Tibial artery (tissue), 4 donors: ENCODE data around the gene KLHDC8A.
A peak's percentile ranks its signal among the peaks of the same experiment; 100 is the strongest.

ENCODE experiments used
- DNase-seq, 2 donors: peaks; one replicate each; pipeline ENCODE4 v3.0.0-alpha.2; 2019
- H3K27ac ChIP-seq, 2 donors: fragments of 200-600 bp; sonication (generic) in 1 of 2; 1 replicate in 1 of 2; 2 replicates in 1 of 2; pipeline ENCODE4 v1.5.1; 2018 to 2019; ENCODE audit warnings: mild to moderate bottlenecking in 1 of 2
- H3K27me3 ChIP-seq, 2 donors: fragments of 200-600 bp; sonication (generic) in 1 of 2; one replicate each; pipeline versions ENCODE4 v1.5.1 to v1.6.0; 2016 to 2019
- H3K36me3 ChIP-seq, 3 donors: fragments of 200-600 bp; sonication (generic) in 2 of 3; one replicate each; pipeline ENCODE4 v1.5.1; 2016 to 2019; ENCODE audit warnings: mild to moderate bottlenecking in 2 of 3
- H3K4me1 ChIP-seq, 4 donors: fragments of 200-600 bp; sonication (generic) in 2 of 4; 1 replicate in 3 of 4; 2 replicates in 1 of 4; pipeline ENCODE4 v1.5.1; 2016 to 2019
- H3K4me3 ChIP-seq, 2 donors: fragments of 200-600 bp; sonication (generic) in 1 of 2; 1 replicate in 1 of 2; 2 replicates in 1 of 2; pipeline ENCODE4 v1.5.1; 2018 to 2019; ENCODE audit warnings: mild to moderate bottlenecking in 2 of 2
- H3K9me3 ChIP-seq, 3 donors: fragments of 200-600 bp; sonication (generic) in 1 of 3; one replicate each; pipeline ENCODE4 v1.5.1; 2016 to 2019
- CTCF ChIP-seq, 2 experiments: fragments of 200-600 bp in 1 of 2; fragments of 450-650 bp in 1 of 2; IDR thresholded peaks; one replicate each; pipeline ENCODE4 v1.5.1; 2017 to 2019; ENCODE audit warnings: antibody characterized with exemption in 2 of 2, mild to moderate bottlenecking in 1 of 2, moderate library complexity in 1 of 2
- intact Hi-C: fragments of 100-400 bp; cut with DNase I; formaldehyde crosslinking; loops from one replicate; pipeline ENCODE4 v1.15.0; 2023; ENCODE audit warnings: low total_unique reads

The KLHDC8A gene

GRCh38 chr1:205325334-205325884 is 31.3 kb downstream of the KLHDC8A start:
- peaks cover 0 to 19% of the 10 kb centered on the region in 2 donors for H3K27me3 ChIP-seq
- intact Hi-C loops: no loop called here
- no peaks in the 10 kb centered on the region for H3K9me3 ChIP-seq
- no peak overlapping the region for H3K4me3 ChIP-seq
- H3K36me3 ChIP-seq: no peaks in the 10 kb centered on the region
- H3K27ac ChIP-seq: no peak overlapping the region
- H3K4me1 ChIP-seq: peaks cover 0 to 16% (median 4%) of the 10 kb centered on the region in 4 donors
- TF ChIP-seq CTCF (IDR thresholded peaks at IDR 0.05): peak; percentile 71 to 80
- peak; percentile 48 to 76 for DNase-seq

DNA sequence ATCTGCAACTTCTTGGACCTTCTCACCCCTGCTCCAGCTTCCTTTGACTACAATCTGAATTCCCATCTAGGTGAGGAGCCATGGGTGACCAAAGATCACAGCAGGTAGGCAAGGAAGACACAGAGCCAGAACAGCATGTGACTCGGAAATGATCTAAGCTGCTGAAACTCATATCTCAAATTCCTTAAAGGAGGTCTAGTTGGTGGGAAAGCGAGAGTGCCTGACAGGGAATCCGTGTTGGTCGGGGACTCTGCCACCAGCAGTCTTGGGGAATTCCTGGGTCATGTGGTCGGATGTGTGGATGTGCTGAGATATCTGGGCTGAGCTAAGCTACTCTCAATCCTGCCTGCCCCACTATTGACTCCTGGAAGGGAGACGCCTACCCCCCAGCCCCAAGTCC is 31.9 kb downstream of the KLHDC8A start:
- Histone ChIP-seq H3K4me1 (peaks cover 0 to 21% (median 5%) of the 10 kb centered on the region in 4 donors), H3K36me3 (no peaks in the 10 kb centered on the region), H3K9me3 (no peaks in the 10 kb centered on the region), H3K27me3 (peaks cover 0 to 19% of the 10 kb centered on the region in 2 donors), H3K4me3 (no peak overlapping the region), H3K27ac (no peak overlapping the region)
- TF ChIP-seq CTCF (IDR thresholded peaks at IDR 0.05): no peak
- intact Hi-C loops: no loop called here
- no peak for DNase-seq

DNA sequence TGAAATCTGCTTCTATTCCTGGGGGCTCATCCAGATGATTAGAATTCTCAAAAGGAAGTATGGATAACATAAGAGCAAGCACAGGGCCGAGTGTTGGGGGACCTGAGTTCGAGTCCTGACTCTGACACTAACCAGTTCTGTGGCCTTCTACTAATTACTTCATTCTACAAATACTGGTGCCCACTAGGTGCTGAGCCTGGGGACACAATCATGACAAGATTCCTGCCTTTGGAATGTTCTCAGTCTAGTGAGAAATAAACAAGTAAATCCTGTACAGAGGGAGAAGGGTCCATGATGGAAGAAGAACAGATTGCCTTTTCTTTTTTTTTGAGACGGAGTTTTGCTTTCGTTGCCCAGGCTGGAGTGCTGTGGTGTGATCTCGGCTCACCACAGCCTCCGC is 32.9 kb downstream of the KLHDC8A start:
- Histone ChIP-seq H3K4me1 (peaks cover 0 to 28% (median 12%) of the 10 kb centered on the region in 4 donors), H3K27me3 (peaks cover 0 to 18% of the 10 kb centered on the region in 2 donors), H3K9me3 (no peaks in the 10 kb centered on the region), H3K36me3 (no peaks in the 10 kb centered on the region), H3K4me3 (no peak overlapping the region), H3K27ac (no peak overlapping the region)
- TF ChIP-seq CTCF (IDR thresholded peaks at IDR 0.05): no peak
- intact Hi-C loops: no loop called here
- no peak for DNase-seq

- TF ChIP-seq CTCF (IDR thresholded peaks at IDR 0.05): no peak
- H3K27ac ChIP-seq: peak overlapping the region in 1 of 2 donors; percentile 29
- H3K9me3 ChIP-seq: no peaks in the 10 kb centered on the region
- peaks cover 0 to 7% of the 10 kb centered on the region in 2 donors for H3K27me3 ChIP-seq
- H3K36me3 ChIP-seq: no peaks in the 10 kb centered on the region
- DNase-seq: no peak
- intact Hi-C loops: no loop called here
- peak overlapping the region; percentile 58 to 68 for H3K4me3 ChIP-seq
- peaks cover 0 to 42% (median 21%) of the 10 kb centered on the region in 4 donors for H3K4me1 ChIP-seq
Observed at GRCh38 chr1:205321959-205322283, 34.8 kb downstream of the KLHDC8A start.

DNA sequence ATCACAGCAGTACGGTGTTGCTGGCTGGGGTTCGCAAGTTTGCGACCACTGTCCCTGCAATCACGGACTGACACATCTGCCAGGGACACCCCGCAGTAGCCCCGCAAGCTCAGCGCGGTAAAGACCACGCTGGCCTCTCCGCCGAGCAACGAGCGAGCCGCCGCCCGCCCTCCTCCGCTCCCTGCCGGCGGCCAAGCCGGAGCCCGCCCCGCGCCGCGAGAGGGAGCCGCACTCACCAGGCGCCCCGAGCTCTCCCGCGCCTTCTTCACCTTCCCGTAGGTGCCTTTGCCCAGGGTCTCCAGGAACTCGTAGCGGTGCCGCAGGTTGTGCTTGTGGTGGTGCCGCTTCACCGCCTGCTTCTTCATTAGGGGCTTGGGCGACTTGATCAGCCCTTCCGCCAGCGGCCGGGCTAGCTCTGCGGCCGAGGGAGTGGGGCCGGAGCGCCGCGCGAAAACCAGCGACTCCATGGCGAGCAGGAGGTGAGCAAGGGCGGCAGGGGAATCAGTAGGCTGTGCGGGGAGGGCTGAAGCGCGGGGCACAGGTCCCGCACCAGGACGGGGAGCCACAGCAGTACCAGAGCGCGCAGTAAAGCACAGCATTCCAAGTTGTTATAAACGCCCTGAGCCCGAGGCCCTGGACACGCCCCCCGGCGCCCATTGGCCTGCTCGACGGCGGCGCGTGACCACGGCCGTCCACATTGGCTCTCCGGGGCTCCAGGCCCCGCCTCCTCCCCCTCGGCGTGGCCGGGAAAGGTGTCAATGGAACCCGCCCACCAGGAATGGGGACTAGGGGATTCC is 35.4 kb downstream of the KLHDC8A start, which contains the start of gene NUAK2:
Gene NUAK2, minus strand, starts transcription at position 584 of the 797 bp plus-strand sequence. Its CDS starts 117 bp downstream, at position 467.
- H3K27ac ChIP-seq: peak within 1 kb of the TSS; percentile 29 to 48
- H3K27me3 ChIP-seq: peaks cover 0 to 7% of the 10 kb centered on the region in 2 donors
- H3K9me3 ChIP-seq: no peaks in the 10 kb centered on the region
- intact Hi-C loops: no loop called here
- DNase-seq: peak; percentile 89 to 91
- TF ChIP-seq CTCF (IDR thresholded peaks at IDR 0.05): peak in 1 of 2 experiments; percentile 9
- peak within 1 kb of the TSS; percentile 58 to 68 for H3K4me3 ChIP-seq
- H3K36me3 ChIP-seq: no peaks in the 10 kb centered on the region
- peaks cover 0 to 42% (median 21%) of the 10 kb centered on the region in 4 donors for H3K4me1 ChIP-seq
